DOHH2 (cell line): ENCODE results near the gene PLXND1.

Experiments
- H3F3A ChIP-seq: fragments of 200-600 bp; sonication (generic), shearing (Covaris generic); 2 replicates; pipeline ENCODE4 v1.6.0; 2016; ENCODE audit warnings: antibody characterized with exemption, mild to moderate bottlenecking; ENCODE audit not compliant: control insufficient read depth, insufficient read depth
- H3K27ac ChIP-seq: fragments of 200-600 bp; sonication (generic); 2 replicates; pipeline ENCODE4 v1.5.1; 2014; ENCODE audit warnings: low read depth, mild to moderate bottlenecking, low read length, moderate library complexity
- H3K27me3 ChIP-seq: fragments of 200-600 bp; sonication (generic); 2 replicates; pipeline ENCODE4 v1.6.1; 2014; ENCODE audit warnings: mild to moderate bottlenecking, low read length, mixed read lengths; ENCODE audit not compliant: control insufficient read depth
- H3K36me3 ChIP-seq: fragments of 200-600 bp; sonication (generic); 2 replicates; pipeline ENCODE4 v1.6.1; 2014; ENCODE audit warnings: mild to moderate bottlenecking, low read length, moderate library complexity, mixed read lengths; ENCODE audit not compliant: control insufficient read depth
- H3K4me1 ChIP-seq: fragments of 200-600 bp; sonication (generic); 2 replicates; pipeline ENCODE4 v1.6.1; 2014; ENCODE audit warnings: mild to moderate bottlenecking, low read length, mixed read lengths; ENCODE audit not compliant: control insufficient read depth
- H3K4me2 ChIP-seq: fragments of 200-600 bp; sonication (generic); 2 replicates; pipeline ENCODE4 v1.6.0; 2014; ENCODE audit warnings: mild to moderate bottlenecking, low read length, moderate library complexity
- H3K4me3 ChIP-seq: fragments of 200-600 bp; sonication (generic); 2 replicates; pipeline ENCODE4 v1.5.1; 2014; ENCODE audit warnings: mild to moderate bottlenecking, low read length, mixed read lengths
- H3K79me2 ChIP-seq: fragments of 200-600 bp; sonication (generic); 2 replicates; pipeline ENCODE4 v1.6.1; 2014; ENCODE audit warnings: mild to moderate bottlenecking, low read length, mixed read lengths; ENCODE audit not compliant: control insufficient read depth
- H3K9me2 ChIP-seq: fragments of 200-600 bp; sonication (generic); replicated peaks from 2 replicates; pipeline ENCODE4 v1.6.1; 2014; ENCODE audit warnings: mild to moderate bottlenecking, low read length, mixed read lengths; ENCODE audit not compliant: control insufficient read depth
- H3K9me3 ChIP-seq: fragments of 200-600 bp; sonication (generic); 2 replicates; pipeline ENCODE4 v1.6.1; 2014; ENCODE audit warnings: antibody characterized with exemption, low read length, mixed read lengths; ENCODE audit not compliant: control insufficient read depth, insufficient read depth
- H4K20me1 ChIP-seq: fragments of 200-600 bp; sonication (generic); 2 replicates; pipeline ENCODE4 v1.6.0; 2014; ENCODE audit warnings: low read depth, mild to moderate bottlenecking, antibody characterized with exemption, low read length, moderate library complexity; ENCODE audit not compliant: control insufficient read depth, insufficient read depth
- CTCF ChIP-seq: fragments of 200-600 bp; sonication (generic); IDR thresholded peaks from one replicate; pipeline ENCODE4 v1.5.1; 2014; ENCODE audit warnings: antibody characterized with exemption, mild to moderate bottlenecking, low read depth, low read length; ENCODE audit not compliant: poor library complexity, severe bottlenecking
- EZH2phosphoT487 ChIP-seq: fragments of 200-600 bp; sonication (generic); IDR thresholded peaks from 2 replicates; pipeline ENCODE4 v1.6.1; 2017; ENCODE audit warnings: borderline replicate concordance, mild to moderate bottlenecking, antibody characterized with exemption, low read length, moderate library complexity, mixed read lengths

Gene PLXND1

DNA sequence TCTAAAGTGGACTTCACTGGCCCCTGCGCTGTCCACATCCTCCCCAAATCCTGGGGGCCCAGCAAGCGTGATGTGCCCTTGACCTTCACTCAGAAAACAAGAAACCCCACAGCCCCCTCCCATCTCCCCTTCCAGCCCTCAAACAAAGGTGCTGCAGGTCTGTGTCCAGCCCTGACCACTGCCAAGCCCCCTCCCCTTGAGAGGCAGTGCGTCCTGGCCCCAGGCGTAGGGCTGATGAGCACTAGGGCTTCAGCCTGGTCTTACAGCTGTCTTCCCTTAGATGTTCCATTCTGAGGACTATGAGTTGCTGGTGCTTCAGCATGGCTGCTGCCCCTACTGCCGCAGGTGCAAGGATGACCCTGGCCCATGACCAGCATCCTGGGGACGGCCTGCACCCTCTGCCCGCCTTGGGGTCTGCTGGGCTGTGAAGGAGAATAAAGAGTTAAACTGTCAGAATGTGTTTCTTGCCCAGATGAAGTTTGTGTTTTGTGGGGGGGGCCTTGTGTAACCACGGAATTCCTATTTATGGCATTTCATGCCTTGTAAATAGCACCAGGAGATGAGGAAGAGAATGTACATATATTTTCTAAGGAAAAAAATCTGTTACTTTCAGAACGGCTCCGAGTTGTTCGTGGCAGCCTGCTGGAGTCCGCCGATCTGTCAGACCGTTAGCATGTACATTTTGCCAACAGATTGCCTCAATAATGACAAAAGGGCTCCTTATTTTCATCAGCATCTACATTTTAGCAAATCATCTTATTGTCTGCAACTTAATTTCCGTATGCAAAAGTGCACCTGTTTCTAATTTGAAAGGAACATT is 86.4 kb downstream of the PLXND1 start:
- Histone ChIP-seq H4K20me1 (no peaks in the 10 kb centered on the region), H3K27ac (no peak overlapping the region), H3K4me3 (no peak overlapping the region), H3K27me3 (no peaks in the 10 kb centered on the region), H3K9me3 (no peaks in the 10 kb centered on the region), H3K4me2 (no peak overlapping the region), H3K79me2 (no peaks in the 10 kb centered on the region), H3K4me1 (no peaks in the 10 kb centered on the region), H3K9me2 (no peaks in the 10 kb centered on the region), H3F3A (no peaks in the 10 kb centered on the region), H3K36me3 (no peaks in the 10 kb centered on the region)
- TF ChIP-seq EZH2phosphoT487 (no peak), CTCF (no peak)

- Histone ChIP-seq H3K27ac (no peak overlapping the region), H3F3A (no peaks in the 10 kb centered on the region), H3K79me2 (no peaks in the 10 kb centered on the region), H3K9me3 (no peaks in the 10 kb centered on the region), H3K4me1 (no peaks in the 10 kb centered on the region), H3K4me3 (no peak overlapping the region), H4K20me1 (no peaks in the 10 kb centered on the region), H3K9me2 (no peaks in the 10 kb centered on the region), H3K4me2 (no peak overlapping the region), H3K36me3 (no peaks in the 10 kb centered on the region), H3K27me3 (no peaks in the 10 kb centered on the region)
- TF ChIP-seq EZH2phosphoT487: no peak
- TF ChIP-seq CTCF: no peak
Observed at GRCh38 chr3:129519449-129519848, 87.0 kb downstream of the PLXND1 start.

DNA sequence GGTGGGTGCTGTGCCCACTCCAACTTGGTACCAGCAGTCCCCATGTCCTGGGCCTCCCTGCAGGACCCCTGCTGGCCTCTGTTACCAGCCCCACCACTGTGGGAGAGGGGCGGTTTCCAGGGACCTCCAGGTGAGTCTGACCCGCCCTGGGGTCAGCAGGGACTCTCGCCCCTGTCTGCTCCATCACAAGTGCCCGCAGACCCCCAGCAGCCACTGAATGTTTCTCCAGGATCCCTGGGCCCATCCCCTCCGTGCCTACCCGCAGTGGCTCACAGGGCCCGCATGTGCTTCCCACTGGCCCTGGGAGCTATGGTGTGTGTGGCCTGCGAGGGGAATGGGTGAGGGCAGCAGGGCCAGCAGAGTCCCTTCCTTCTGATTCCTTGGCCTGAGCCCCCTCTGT is 87.9 kb downstream of the PLXND1 start:
- Histone ChIP-seq H3K4me3 (no peak overlapping the region), H3K4me2 (no peak overlapping the region), H3K27ac (no peak overlapping the region), H3K27me3 (no peaks in the 10 kb centered on the region), H3K79me2 (no peaks in the 10 kb centered on the region), H3K4me1 (no peaks in the 10 kb centered on the region), H4K20me1 (no peaks in the 10 kb centered on the region), H3K9me3 (no peaks in the 10 kb centered on the region), H3K9me2 (no peaks in the 10 kb centered on the region), H3F3A (no peaks in the 10 kb centered on the region), H3K36me3 (no peaks in the 10 kb centered on the region)
- no peak for TF ChIP-seq CTCF
- TF ChIP-seq EZH2phosphoT487: no peak
